ENCODE data around the gene IGF1R. TPM values are rescaled to one million over a fixed set of nuclear protein-coding genes. Genes with fewer than 3 reads are reported as not detected.

The IGF1R gene
- total and polyA plus RNA-seq, 2 of the 8 experiments (the other 6 are each of a cell fraction or from before 2014, with no cell fraction given): 32.9 to 109 TPM

DNA sequence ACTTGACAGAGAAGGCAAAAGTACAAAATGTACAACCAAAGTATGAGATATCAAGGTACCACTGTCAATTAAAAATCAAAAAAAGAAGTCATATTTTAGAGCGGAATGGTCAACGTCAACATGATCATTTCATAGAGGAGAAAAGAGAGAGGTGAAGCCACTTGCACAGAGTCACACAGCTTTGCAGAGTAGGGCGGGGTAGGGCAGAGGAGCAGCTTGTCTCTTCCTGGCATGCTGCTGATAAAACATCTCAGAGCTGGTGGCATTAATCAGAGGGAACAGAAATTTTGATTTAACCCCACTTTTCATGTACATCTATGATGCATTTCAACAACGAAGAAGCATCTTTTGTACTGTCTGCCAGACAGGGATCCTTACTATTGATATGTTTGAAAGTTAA is 5.2 kb upstream of the IGF1R start:
- no peaks in the 10 kb centered on the region for H4K20me1 ChIP-seq (replicated peaks in 1 of 2; ENCODE audit: control insufficient read depth in 1 of 2, insufficient read depth in 2 of 2, low read length in 2 of 2)
- H4K91ac ChIP-seq (replicated peaks; ENCODE audit: insufficient read length, low read length): no peak overlapping the region
- H2BK120ac ChIP-seq (replicated peaks; ENCODE audit: low read depth, low read length): no peak overlapping the region
- no peak for TF ChIP-seq RBBP5 (IDR thresholded peaks at IDR 0.05; ENCODE audit: borderline replicate concordance, low read depth, low read length)
- no peak for TF ChIP-seq EZH2 (IDR thresholded peaks at IDR 0.05; ENCODE audit: low read depth, low read length, severe bottlenecking)
- no peak for TF ChIP-seq KDM1A (IDR thresholded peaks at IDR 0.05; ENCODE audit: borderline replicate concordance, low read length)
- no peaks in the 10 kb centered on the region for H3K27me3 ChIP-seq (replicated peaks in 1 of 4; ENCODE audit: control insufficient read depth in 3 of 4, extremely low read depth in 1 of 4, insufficient read depth in 3 of 4, low read length in 3 of 4)
- no peak overlapping the region for H3K4ac ChIP-seq (replicated peaks; ENCODE audit: insufficient read length, low read depth, low read length)
- FAIRE-seq: no peak
- H3K4me3 ChIP-seq (ENCODE audit: extremely low read depth in 1 of 4, insufficient read depth in 2 of 4, low read depth in 3 of 4, low read length in 4 of 4): no peak overlapping the region
- H3K4me1 ChIP-seq (replicated peaks in 1 of 4; ENCODE audit: control insufficient read depth in 3 of 4, insufficient read depth in 4 of 4, low read length in 3 of 4): no peaks in the 10 kb centered on the region
- H4K5ac ChIP-seq (ENCODE audit: insufficient read length, low read depth, low read length): no peak overlapping the region
- H2BK15ac ChIP-seq (ENCODE audit: low read length): no peak overlapping the region
- no peak for DNase-seq (ENCODE audit: low read depth in 1 of 2, low spot score in 2 of 2)
- ChIA-PET CTCF (ENCODE audit: partially characterized antibody) (interaction anchor here (2.0 to 6.8 kb wide), 2 partner anchors 62 to 121 kb away, joined by 8 to 100 read pairs; no protein-coding TSS in a partner anchor), POLR2A (ENCODE audit: partially characterized antibody) (no interaction called here)
- H3K79me1 ChIP-seq (ENCODE audit: low read depth, low read length): no peaks in the 10 kb centered on the region
- no peak overlapping the region for H2AFZ ChIP-seq (ENCODE audit: low read length)
- no peaks in the 10 kb centered on the region for H3K9me3 ChIP-seq (ENCODE audit: insufficient read depth in 2 of 2, low read depth in 1 of 2, low read length in 1 of 2)
- H3K23ac ChIP-seq (ENCODE audit: insufficient read length): no peak overlapping the region
- no peak overlapping the region for H2BK12ac ChIP-seq (ENCODE audit: low read depth, low read length)
- no peak overlapping the region for H4K8ac ChIP-seq (ENCODE audit: extremely low read depth, insufficient read depth, low read length)
- no peak overlapping the region for H2BK20ac ChIP-seq (ENCODE audit: low read length)
- H2BK5ac ChIP-seq (ENCODE audit: low read depth, low read length): no peak overlapping the region
- no peaks in the 10 kb centered on the region; the same call in 1 of the 2 replicates for H3K23me2 ChIP-seq (ENCODE audit: low read depth, low read length)
- no peak overlapping the region for H2AK5ac ChIP-seq (ENCODE audit: low read depth, low read length)
- H3K79me2 ChIP-seq (ENCODE audit: control insufficient read depth in 1 of 2, insufficient read depth in 2 of 2, low read length in 2 of 2): peaks cover 0 to 13% of the 10 kb centered on the region in 2 experiments; a peak in 2 of 4 replicates
- H3K14ac ChIP-seq (ENCODE audit: insufficient read length): no peak overlapping the region
- H3K36me3 ChIP-seq (ENCODE audit: control insufficient read depth in 2 of 4, insufficient read depth in 4 of 4, low read length in 3 of 4): no peaks in the 10 kb centered on the region
- H3K18ac ChIP-seq (ENCODE audit: extremely low read depth, low read length): no peak overlapping the region
- H3K56ac ChIP-seq (replicated peaks; ENCODE audit: insufficient read length, low read depth, low read length): no peak overlapping the region
- no peak overlapping the region for H3K27ac ChIP-seq (ENCODE audit: low read depth, low read length)
- 77% methylated on average over 4 of the region's 4 CpGs; no CpG with 5 or more reads in 1 of the 2 experiments for WGBS, 2 experiments (ENCODE audit: extremely low coverage in 1 of 2, insufficient coverage in 1 of 2, insufficient read length in 1 of 2, insufficient replicate concordance in 2 of 2, low coverage in 1 of 2, low lambda C conversion rate in 2 of 2, missing lambda C conversion rate in 1 of 2)
- H3K9ac ChIP-seq (replicated peaks in 1 of 4; ENCODE audit: extremely low read depth in 1 of 4, low read depth in 3 of 4, low read length in 3 of 4): no peak overlapping the region
- H3K4me2 ChIP-seq (ENCODE audit: insufficient read depth in 1 of 2, low read depth in 2 of 2, low read length in 2 of 2): no peak overlapping the region
